GM19328 (cell line): ENCODE measurements around the gene ZNRD2.
"Not testable (repeated sequence)": the region's sequence is repeated elsewhere in the genome, so short reads cannot be mapped to it uniquely, and the experiment has no call there.

Source experiments
- ATAC-seq: cut with Tn5 transposase; IDR thresholded peaks from one replicate; pipeline ENCODE4 v1.9.1; 2021; ENCODE audit warnings: mild to moderate bottlenecking, moderate library complexity; ENCODE audit not compliant: unreplicated experiment

Gene ZNRD2

DNA sequence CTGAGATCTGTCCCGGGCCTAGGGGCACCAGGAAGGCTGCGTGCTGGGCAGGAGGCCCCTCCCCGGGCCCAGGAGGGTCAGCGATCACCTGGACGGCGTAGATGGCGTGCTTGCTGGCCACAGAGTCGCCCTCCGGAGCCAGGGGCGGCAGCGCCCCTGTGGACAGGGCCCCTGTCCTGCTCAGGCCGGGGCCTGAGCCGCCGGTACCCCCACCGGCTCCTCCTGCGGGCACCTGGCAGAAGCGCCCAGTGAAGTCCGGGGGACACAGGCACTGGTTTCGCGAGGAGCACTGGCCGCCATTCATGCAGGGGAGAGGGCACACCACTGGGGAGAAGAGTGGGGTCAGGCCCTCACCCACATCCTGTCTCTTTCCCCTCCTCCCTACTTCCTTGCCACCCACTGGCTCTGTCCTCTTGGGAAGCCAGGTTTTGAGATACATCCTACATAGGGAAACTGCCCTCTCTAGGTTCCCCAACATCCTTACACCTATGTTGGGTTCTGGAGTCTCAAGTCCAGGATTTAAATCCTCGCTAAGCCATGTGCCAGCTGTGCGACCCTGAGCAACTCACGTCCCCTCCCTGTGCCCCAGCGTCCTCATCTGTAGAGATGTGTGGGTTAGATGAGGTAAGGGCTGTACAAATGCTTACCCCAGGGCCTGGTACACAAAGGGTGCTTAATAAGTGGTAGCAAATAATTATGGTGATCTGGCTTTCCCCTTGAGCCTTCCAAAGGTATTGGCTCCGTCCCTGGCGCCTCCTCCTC, 16.0 kb upstream of the ZNRD2 start:
- no peak for ATAC-seq

GRCh38 chr11:65554842-65555430, 15.3 kb upstream of the ZNRD2 start:
- ATAC-seq = no peak

DNA sequence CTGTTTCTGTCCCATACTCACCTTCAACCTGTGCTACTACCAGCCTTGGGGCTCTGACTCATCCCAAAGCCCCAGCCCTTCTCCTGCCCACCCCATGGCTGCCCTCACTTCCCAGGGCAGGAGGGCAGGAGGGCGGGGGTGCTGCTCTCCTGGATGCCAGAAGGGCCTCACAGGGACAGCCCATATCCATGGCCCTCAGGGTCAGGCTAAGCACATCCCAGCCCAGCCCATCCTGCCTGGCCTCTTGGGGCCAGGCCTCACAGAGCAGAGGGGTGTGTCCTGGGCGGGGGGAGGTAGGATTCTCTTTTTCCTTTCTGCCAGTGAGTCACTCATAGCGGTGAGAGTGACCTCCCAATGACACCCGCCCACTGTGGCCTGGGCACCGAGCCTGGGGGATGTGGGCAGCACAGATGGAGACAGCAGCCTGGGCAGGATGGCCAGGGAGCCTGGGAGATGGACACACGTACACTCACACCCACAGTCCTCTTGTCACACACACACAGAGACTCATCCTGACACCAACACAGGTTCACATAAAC, 14.5 kb upstream of the ZNRD2 start:
- ATAC-seq = no peak

DNA sequence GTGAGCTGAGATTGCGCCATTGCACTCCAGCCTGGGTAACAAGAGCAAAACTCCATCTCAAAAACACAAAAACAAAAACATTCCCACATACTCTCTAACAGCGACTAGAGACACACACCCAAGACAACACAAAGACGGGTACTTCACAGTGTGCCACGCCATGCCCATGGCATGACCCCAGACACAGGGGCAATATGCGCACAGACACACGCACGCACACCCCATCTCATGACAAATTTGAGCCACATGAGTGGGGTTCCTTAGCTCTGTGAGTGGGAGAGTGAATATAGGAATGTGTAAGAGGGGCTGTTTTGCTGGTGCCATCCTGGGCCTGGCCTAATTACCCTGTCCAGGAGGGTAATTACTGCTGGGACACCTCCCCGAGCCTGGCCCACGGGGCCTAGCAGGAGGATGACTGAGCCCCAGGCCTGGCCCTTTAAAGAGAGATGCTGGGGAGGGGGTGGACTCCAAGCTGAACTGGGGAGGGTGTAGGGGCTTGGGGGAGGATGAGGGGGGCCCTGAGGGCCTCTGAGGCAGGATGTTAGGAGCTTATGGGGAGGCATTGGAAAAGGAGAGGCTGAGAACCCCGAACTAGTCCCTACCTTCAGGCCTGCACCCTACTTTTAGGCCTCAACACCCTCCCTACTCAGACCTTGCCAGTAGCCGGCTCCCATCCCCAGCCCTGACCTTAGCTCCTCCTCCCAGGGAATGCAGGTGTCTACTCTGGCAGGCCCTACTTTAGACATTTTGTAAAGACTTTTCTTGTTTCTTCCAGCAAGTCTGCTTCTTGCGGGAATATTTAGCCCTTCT, 13.6 kb upstream of the ZNRD2 start:
- no peak for ATAC-seq

GRCh38 chr11:65557280-65558001, 12.8 kb upstream of the ZNRD2 start:
- no peak for ATAC-seq

DNA sequence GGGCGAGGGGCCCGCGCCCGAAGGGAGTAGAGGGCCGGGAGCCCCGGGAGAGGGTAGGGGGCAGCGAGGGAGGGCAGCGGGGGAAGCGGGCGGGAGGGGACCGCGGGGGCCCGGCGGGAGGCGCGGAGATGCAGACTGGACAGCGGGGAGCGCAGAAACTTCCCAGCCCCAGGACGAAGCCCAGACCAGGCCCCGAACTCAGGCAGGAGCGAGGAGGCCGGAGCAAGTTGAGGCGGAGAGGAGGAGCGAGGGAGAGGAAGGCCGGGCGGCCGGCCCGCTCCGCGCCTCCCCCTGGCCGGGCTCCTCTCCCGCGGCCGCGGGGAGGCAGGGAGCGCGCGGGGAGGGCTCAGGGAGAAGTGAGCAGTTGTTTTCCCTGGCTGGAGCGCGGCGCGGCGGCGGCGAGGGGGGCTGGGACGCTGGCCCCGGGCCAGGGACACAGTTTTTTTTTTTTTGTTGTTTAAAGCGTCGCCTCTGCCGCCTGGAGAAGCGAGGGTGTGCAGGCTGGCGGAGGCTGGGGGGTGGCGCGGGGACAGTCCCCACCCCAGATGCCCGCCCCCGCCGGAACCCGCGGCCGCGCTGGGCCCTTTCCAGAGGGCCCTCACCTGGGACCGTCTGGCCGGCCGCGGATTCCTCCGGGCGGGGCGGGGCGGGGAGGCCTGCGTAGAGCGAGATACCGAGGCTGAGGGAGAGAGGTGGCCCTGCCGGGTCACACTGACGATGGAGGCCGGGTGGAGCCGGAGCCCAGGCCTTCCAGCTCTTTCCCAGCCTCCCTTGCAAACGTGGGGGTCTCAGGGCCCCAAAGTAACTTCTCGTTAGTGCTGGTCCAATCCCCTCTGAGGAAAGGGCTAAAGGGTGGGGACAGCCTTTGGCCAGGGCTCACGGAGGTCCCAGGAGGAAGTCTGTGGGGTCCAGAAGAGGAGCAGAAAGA, 12.0 kb upstream of the ZNRD2 start, which contains the start of gene LTBP3:
Gene LTBP3 (minus strand): TSS at position 358 of the 928 bp plus-strand sequence. CDS start 400 bp downstream, outside the sequence.
- ATAC-seq = no peak

DNA sequence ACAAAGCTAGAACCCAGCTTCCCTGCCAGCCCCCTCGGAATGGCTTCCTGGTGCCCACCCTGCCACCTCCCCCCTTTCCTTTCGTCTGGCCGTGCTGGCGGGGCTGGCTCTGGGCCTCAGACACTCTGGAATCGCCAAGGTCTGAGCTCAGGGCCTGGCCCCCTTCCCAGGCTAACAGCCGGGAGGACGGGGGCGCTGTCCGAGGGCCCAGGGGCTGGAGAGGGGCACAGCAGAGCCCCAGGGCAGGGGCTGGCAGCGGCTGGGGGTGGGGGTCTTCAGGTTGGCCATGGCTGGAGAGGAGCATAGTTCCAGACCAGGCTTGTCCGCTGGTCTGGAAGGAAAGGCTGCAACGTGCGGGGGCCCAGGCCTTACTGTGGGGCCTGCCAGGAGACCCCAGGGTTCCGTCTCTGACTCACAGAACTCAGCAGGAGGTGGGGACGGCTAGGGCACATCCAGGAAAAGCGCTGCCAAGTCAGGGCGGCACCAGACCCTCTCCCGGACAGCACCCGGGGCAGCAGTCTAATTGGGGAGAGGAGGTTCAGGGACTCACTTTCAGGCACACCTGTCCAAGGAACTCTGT, 11.3 kb upstream of the ZNRD2 start:
- no peak for ATAC-seq

- no peak for ATAC-seq
Observed at GRCh38 chr11:65559535-65559934, 10.7 kb upstream of the ZNRD2 start.

- ATAC-seq = no peak
Observed at GRCh38 chr11:65559951-65560537, 10.2 kb upstream of the ZNRD2 start.

- ATAC-seq = no peak
Observed at GRCh38 chr11:65560555-65561418, 9.5 kb upstream of the ZNRD2 start.

- ATAC-seq = no peak
Observed at GRCh38 chr11:65562020-65562419, 8.3 kb upstream of the ZNRD2 start.

DNA sequence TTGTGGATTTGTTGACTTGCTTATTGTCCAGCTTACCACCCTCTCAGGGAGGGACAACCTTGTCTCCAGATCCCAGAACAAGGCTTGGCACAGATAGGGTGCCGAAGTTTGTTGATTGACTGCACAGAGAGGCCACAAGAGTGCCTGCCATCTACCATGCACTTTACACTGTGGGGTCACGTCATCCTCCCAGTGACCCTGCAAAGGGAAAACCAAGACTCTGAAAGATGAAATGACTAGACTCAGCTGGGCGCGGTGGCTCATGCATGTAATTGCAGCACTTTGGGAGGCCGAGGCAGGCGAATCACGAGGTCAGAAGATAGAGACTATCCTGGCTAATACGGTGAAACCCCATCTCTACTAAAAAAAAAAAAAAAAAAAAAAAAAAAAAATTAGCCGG, 7.5 kb upstream of the ZNRD2 start:
- ATAC-seq = no peak

DNA sequence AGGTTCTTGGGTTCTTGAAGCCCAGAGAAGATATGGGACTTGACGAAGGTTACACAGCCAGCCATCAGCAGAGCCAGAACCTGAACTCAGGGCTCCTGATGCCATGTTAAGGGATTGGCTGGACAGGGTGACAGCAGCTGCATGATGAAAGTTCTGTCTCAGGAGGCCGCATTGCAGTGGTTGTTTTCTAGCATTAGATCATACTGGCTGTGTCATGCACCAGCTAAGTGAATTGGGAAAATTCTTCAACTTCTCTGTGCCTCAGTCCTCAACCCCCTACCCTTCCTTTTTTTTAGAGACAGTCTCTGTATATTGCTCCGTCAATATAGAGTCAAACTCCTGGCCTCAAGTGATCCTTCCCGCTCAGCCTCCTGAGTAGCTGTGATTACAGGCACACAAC, 6.7 kb upstream of the ZNRD2 start:
- ATAC-seq = no peak

GRCh38 chr11:65564879-65565559, 5.3 kb upstream of the ZNRD2 start:
- not testable (repeated sequence) for ATAC-seq

- no peak for ATAC-seq
Observed at GRCh38 chr11:65565624-65566453, 4.4 kb upstream of the ZNRD2 start.

- no peak for ATAC-seq
Observed at GRCh38 chr11:65569164-65569972, 909 bp upstream of the ZNRD2 start.
